GM21737 (cell line): ENCODE data around the gene ADIPOQ.
A peak's percentile ranks its signal among the peaks of the same experiment; 100 is the strongest.
"Not testable (repeated sequence)": the region's sequence is repeated elsewhere in the genome, so short reads cannot be mapped to it uniquely, and the experiment has no call there.

Experiments used
- ATAC-seq: cut with Tn5 transposase; IDR thresholded peaks from one replicate; pipeline ENCODE4 v1.9.1; 2021; ENCODE audit warnings: mild to moderate bottlenecking, moderate library complexity; ENCODE audit not compliant: unreplicated experiment

ADIPOQ gene

DNA sequence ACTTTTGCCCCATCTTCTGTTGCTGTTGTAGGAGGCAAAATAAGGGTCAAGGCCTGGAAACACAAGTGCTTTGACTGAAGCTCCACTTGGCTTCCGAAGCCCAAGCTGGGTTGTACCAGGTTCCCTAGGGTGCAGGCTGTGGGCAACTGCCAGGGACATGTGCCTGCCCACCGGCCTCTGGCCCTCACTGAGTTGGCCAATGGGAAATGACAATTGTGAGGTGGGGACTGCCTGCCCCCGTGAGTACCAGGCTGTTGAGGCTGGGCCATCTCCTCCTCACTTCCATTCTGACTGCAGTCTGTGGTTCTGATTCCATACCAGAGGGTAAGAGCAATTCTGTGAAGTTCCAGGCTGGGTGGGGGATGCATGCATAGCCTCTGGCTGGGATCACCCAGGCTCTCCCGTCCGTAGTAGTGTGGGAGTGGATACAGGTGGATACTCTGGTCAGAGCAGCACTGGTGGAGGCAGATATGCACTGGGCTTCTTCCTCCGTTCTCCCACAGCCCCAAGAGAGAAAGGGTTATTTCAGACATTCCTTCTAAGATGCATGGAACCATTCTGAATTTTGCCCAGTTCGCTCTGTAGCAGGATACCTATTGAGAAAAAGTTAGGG, at the start of gene ADIPOQ:
Gene ADIPOQ, plus strand, starts transcription at position 285 of the 613 bp plus-strand sequence. CDS start 10,349 bp downstream, outside the sequence.
- ATAC-seq = no peak

DNA sequence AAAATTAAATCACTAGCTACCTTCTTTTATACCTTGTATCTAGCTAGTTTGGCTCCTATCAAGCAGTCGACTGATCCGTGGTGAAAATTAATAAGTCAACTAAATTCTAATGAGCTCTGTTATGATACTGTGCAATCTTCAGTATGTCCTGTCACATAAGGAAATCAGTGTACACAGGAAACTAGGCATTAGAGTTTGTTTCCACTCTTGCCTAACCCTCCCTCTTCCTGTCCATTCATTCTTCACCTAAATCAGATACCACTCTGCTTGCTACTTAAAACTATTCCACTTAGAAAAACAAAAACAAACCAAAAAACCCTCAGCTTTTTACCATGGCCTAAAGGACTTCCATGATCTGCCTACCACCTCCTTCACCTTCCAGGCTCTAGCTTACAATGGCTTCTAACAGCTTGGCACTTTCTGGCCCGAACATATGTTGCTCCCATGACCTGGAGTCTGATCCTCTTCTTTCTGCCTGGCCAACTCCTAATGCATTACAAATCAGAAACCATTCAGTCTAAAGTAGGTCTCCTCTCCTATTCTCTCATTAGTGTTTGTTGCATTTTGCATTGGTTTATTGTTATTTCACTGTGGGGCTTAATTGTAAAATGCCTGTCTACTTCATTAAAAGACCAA, 44.2 kb upstream of the ADIPOQ start:
- no peak for ATAC-seq

DNA sequence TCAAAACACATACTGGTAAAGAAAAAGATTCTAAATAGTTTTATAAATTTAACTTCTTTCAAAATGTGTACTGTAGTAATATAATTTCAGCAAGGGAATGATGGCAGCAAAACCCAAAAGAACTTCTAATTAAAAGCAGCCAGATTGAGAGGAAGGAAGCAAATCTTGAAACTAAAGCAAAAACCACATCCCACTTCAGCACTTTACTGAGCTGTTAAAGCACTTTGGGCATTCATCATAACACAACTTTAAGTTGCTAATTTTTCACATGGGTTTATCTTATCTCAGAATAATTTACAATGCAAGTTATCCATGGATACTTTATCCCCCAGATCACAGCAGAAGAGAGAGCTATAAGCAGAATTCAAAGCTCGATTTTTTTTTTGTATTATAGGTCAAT, 42.2 kb upstream of the ADIPOQ start:
- no peak for ATAC-seq

DNA sequence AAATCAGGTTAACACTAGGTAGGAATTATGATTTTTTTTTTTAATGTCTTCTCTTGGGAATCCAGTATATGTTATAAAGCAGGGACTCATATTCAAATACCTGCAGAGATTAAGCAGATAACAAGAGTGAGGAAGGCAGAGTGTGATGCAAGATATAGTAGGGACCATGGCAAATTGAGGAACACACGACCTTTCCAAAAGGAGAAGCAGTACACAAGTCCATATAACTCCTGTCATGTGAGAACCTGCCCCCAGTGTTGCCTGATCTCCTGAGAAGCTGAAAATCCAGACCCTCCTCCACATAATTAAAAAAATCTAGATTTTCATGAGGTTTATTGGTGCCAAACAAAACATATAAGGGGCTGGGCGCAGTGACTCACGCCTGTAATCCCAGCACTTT, 39.8 kb upstream of the ADIPOQ start:
- no peak for ATAC-seq

DNA sequence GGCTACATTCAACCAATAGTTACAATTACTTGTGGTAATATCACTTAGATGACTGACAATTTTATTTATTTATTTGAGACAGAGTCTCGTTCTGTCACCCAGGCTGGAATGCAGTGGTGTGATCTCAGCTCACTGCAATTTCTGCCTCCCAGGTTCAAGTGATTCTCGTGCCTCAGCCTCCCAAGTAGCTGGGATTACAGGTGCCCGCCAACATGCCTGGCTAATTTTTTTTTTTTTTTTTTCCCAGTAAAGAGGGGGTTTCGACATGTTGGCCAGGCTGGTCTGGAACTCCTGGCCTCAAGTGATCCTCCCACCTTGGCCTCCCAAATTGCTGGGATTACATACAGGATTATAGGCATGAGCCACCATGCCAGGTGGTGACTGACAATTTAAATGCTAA, 39.1 kb upstream of the ADIPOQ start:
- not testable (repeated sequence) for ATAC-seq

DNA sequence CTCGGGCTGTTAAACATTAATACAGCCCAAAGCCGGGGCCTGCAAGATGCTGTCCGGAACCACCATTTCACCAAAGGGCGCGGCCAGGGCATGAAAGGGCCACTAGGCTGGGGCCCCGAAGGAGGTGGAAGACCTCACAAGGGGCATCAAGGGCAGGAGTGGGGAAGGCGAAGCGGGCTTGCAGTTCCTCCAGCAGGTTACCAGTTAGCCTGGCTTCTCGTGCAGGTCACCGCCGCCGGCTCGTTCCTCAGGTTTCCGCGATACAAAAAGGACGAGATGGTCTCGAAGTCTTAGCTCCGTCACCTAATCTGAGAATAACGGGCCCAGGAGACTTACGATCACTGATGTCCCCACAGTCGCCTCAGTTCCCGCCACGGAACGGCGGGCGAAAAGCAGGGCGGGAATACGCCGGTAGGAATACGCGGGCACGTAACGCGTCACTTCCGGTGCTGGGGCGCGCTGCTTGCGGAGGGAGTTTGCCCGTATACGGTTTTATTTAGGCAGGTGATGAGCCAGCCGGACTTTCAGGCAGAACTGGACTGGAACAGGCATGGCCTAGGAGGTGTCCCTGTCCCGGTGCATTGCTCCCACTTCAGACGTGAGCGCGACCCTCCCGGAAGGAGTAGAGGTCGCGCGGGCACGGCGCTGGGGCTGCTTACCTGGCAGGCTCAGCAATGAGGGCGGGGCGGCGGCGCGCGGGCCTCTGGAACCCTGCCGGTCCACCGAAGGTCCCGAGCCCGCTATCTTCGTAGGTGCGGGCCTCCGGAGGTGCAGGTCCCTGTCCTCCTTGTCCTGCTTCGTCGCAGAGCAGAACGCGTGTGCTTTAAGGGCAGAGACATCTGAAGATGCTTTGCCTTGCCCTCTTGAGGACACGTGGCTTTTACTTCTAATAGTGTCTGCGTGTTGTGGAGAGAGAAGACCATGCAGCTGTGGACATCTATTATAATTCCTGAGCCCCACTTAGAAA, 36.1 kb upstream of the ADIPOQ start, which contains the start of gene RFC4:
Gene RFC4, minus strand, starts transcription at position 394 of the 967 bp plus-strand sequence. CDS start 1,769 bp downstream, outside the sequence.
- ATAC-seq = peak; percentile 93

DNA sequence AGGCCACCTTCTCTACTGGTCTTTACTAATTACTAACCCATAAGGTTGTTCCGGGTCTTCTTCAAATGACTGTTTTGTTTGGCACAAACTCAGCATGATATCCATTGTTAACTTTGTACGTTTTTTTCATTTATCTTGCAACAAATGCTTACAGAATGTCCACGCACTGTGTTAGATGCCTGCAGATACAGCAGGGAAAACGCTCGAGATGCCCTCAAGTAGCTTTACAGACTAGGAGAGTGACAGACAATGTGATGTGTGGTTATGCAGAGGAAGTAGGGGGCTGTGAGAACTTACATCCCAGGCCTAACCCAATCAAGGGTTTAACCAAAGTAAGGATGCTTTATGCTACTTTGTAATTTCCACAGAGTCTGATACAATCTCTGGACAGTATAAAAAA, 35.3 kb upstream of the ADIPOQ start:
- ATAC-seq = no peak

DNA sequence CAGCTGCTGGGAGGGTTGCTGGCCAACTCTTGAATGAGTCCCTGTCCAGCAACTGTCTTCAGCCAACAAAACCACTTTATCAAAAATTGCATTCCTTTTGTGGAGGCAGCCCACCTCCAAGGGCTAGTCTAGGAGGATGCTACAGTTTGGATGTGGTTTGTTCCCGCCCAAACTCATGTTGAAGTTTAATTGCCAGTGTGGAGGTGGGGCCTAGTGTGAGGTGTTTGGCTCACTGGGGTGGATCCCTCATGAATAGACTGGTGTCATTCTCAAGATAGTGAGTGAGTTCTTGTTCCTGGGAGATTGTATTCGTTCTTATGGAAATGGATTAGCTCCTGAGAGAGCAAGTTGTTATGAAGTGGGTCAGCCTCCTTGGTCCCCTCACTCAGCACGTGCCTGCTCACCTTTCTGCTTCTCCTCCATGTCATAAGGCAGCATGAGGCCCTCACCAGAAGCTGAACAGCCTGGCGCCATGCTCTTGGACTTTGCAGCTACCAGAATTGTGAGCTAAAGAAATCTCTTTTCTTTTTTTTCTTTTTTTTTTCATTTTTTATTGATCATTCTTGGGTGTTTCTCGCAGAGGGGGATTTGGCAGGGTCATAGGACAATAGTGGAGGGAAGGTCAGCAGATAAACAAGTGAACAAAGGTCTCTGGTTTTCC, 32.0 kb upstream of the ADIPOQ start:
- ATAC-seq = no peak

DNA sequence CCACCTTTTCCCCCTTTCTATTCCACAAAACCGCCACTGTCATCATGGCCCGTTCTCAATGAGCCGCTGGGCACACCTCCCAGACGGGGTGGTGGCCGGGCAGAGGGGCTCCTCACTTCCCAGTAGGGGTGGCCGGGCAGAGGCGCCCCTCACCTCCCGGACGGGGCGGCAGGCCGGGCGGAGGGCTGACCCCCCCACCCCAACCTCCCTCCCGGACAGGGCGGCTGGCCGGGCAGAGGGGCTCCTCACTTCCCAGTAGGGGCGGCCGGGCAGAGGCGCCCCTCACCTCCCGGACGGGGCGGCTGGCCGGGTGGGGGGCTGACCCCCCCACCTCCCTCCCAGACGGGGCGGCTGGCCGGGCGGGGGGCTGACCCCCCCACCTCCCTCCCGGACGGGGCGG, 31.2 kb upstream of the ADIPOQ start:
- not testable (repeated sequence) for ATAC-seq

DNA sequence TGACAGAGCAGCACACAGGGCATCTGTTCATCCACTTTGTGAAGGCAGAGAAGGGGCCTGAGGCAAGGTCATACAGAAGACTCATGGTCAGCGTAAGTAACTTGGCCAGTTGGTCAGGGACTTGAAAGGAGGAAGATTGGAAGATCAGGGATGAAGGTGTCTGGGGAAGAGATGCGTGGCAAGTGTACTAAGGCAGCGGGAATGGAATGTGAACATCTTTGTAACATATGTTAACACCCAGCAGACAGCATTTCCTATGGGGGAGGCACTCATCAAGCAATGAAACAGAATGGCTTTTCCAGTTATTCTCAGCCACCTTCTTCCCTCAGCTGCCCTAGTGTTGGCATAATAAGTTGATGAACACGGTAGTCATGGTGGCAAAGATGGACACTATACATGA, 28.4 kb upstream of the ADIPOQ start:
- no peak for ATAC-seq

DNA sequence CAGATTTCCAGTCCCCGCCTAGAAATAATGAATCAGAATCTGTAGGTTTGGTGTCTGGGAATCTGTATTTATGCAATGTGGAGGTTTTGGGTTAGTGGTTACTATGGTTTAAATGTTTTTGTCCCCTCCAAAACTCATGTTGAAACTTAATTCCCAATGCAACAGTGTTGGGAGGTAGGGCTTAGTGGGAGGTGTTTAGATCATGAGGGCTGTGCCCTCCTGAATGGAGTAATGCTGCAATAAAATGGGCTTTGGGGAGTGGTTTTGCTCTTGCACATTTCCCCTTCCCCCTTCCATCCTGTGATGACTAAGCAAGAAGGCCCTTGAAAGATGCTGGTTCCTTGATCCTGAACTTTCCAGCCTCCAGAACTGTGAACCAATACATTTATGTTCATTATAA, 27.1 kb upstream of the ADIPOQ start:
- ATAC-seq = no peak

DNA sequence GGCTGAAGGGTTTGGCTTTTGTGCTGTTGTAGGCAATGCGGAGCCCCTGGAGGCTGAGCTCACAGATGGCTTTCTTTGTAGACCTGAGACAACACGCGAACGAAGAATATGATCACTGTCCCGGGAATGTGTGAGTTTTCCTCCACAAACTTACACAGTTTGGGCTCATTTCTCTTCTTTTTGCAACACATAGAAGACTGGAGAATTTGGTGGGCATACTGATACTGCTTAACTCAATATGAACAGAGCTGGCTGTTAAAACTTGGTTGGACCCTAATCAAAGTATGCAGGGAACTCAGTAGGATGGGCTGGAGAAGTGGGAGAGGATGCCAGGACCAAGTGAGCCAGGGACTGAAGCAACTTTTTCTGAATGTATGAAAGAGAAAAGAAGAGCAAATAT, 24.0 kb upstream of the ADIPOQ start:
- no peak for ATAC-seq

DNA sequence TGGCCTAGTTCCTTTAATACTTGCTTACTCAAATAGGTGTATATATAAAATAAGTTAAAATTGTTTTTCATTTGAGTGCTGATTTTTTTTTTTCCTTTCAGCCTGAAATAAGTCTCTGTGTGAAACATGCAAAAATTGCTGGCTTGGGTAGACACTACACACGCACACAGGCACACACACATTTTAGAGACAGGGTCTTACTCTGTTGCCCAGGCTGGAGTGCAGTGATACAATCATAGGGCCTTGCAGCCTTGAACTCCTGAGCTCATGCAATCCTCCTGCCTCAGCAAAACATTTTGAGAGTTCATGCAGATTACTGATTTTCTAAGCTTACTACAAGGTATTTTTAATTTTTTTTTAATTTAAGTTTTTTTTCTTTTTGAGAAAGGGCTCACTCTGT, 23.6 kb upstream of the ADIPOQ start:
- ATAC-seq = no peak

DNA sequence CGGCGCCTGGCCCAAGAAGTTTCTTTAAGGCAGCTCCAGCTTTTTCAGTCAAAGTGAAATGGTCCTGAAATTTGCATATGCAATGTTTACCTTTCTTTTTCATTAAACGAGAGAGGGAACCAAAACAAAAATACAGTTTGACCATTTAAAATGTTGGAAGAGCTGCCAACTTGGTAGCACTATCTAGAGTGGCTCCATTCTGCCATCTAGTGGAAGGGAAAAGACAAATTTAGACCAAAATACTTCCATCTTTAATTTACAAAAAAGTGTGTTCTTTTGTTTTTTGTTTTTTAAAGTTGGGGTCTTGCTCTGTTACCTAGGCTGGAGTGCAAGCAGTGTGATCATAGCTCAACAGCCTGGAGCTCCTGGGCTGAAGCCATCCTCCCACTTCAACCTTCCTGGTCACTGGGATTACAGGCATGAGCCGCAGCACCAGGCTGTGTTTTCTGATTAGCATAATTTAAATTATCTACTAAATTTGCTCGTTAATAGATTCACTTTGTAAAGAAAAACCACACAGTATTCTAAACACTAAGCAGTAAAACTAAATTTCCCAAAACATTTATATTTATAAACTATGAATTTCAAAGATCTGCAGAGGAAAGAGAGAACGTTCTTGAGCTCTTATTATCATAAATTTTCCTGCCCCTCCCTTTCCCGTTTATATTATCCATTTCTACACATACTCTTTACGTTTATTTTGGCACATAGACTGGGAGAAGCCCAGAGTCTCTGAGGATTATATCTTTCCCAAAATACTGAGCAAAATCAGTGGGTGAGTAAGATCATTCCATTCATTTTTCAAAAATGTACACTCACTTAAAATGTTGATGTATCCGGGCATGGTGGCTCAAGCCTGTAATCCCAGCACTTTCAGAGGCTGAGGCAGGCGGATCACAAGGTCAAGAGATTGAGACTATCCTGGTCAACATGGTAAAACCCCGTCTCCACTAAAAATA, 20.8 kb upstream of the ADIPOQ start:
- no peak for ATAC-seq

DNA sequence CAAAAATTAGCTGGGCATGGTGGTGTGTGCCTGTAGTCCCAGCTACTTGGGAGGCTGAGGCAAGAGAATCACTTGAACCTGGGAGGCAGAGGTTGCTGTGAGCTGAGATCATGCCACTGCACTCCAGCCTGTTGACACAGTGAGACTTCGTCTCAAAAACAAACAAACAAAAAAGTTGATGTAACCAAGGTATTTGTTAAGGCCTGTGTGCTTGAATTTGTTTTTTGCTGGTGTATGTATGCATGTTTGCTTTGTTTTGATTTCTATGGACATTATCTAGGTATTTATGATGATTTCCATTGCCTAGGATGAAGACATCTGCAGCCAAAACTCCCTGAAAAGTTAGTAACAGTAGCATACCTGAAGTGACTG, 20.1 kb upstream of the ADIPOQ start:
- ATAC-seq = not testable (repeated sequence)

DNA sequence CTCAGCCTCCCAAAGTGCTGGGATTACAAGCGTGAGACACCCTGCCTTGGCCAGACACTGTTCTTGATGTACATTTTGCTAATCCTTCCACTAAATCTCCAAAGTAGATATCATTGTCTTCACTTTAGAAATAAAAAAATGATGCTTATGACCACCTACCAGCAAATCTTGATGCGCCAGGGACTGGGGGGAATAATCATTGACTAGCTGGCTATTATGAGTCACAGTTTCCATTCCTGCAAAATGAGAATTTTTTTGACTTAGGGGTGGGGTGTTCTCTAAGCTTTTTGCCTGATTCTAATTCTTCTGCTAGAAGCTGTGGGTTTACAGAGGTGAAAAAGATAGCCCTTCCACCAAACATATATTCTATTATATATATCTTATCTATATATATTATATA, 19.1 kb upstream of the ADIPOQ start:
- no peak for ATAC-seq

DNA sequence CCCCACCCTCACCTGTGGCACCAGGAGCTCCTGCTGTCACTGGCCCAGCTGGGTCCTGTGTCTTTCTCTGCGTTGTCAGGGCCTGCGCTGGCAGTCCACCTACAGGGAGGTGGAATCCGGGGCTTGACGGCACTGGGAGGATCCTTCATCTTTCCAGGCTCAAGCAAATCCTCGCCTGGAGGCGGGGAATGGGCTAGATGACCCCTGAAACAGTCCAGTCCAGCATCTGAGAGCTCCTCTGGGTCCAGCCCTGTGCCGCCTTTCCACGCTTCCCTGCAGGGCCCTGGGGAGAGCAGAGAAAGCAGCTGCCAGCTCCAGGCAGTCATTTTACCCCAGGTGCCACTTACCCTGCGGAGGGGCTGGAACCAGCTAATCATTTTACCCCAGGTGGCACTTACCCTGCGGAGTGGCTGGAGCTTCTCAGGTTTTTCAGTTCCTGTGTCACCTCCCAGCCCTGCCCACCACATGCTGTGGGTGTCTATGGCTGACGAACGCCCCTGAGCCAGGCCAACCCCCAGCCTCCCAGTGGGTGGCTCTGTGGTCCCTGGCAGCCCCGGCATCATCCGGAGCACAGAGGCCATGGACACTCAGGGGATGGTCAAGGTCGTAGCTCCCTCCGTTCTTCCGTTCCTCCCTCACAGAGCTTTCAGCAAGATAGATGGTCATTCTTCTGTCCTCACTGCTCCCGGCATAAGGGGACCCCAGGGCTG, 17.9 kb upstream of the ADIPOQ start:
- ATAC-seq = no peak

DNA sequence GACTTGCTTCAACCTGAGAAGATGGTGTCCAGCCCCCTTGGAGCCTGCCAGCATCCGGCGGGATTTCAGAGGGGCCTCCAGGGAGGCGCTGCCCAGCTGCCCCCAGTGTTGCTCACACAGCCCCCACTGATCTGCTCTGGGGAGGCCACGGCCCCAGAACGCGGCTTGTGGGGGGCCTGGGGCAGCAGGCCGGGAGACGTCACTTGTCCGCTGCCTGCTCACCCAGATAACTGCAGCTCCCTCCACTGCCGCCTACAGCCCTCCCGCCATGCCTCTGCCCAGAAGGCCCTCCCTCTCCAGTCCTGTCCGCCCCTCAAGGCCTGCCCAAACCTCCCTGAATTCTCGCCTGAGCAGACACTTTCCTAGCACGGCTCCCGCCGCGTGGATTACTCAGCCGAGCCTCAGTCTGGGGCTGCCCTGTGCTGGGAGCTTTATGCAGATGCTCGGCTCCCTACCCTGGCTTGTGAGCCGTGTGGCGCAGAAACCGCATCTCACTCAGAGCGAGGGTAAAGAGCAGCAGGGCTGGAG, 17.2 kb upstream of the ADIPOQ start:
- no peak for ATAC-seq

DNA sequence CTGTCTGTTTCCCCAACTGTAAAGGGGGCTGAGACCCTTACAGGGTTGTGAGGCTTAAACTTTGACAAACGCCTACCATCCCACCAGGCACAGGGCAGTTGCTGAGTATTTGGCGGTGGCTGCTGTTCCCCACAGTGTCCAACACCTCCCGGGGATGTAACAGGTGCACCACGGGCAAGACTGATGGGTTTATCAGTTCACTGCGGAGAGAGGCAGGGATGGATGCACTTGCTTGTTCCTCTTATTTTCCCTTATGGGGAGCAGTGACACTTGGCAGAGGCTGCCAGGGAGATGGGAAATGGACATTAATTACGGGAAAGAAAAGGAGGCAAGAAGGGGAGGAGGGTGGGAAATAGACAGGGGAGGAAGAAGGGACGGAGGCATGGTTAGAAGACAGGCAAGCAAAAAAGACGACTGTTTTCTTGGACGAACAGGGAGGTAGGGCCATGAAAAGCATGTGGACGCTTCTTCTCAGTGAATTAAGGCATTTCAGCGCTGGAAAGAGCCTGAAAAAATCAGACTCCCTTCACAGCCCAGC, 16.6 kb upstream of the ADIPOQ start:
- ATAC-seq = no peak
